ENCODE measurements around the gene TACC3. TPM values are rescaled to one million over a fixed set of nuclear protein-coding genes. Genes with fewer than 3 reads are reported as not detected.
"Not testable (repeated sequence)": the region's sequence is repeated elsewhere in the genome, so short reads cannot be mapped to it uniquely, and the experiment has no call there.

Gene TACC3
- total and polyA plus RNA-seq, 4 donors, result 8.4 to 42.3 (median 21.8) TPM

DNA sequence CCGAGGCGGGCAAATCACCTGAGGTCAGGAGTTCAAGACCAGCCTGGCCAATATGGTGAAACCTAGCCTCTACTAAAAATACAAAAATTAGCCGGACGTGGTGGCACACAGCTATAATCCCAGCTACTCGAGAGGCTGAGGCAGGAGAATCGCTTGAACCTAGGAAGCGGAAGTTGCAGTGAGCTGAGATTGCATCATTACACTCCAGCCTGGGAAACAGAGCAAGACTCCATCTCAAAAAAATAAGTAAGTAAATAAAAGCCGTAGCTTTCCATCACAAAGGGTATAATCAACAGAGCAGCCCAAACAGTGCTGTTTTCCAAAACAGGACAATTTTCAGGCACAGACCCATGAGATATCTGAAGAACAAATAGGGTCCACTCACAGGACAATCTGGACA lies 19.6 kb upstream of the TACC3 start:
- not testable (repeated sequence) for H3K27me3 ChIP-seq (ENCODE audit: control insufficient read depth, insufficient read depth, low read length); DNase-seq (ENCODE audit: low read depth in 4 of 6, low spot score in 6 of 6); H3K4me3 ChIP-seq (ENCODE audit: low read depth, low read length); H3K4me1 ChIP-seq (ENCODE audit: control insufficient read depth, insufficient read depth, low read length); H3K27ac ChIP-seq (ENCODE audit: low read depth, low read length); H3K9me3 ChIP-seq (ENCODE audit: control insufficient read depth, insufficient read depth, low read length)
- peaks cover 50% of the 10 kb centered on the region for H3K36me3 ChIP-seq (ENCODE audit: control insufficient read depth, insufficient read depth, low read length)
- 90% methylated on average over 8 of the region's 8 CpGs for WGBS (ENCODE audit: insufficient coverage)

DNA sequence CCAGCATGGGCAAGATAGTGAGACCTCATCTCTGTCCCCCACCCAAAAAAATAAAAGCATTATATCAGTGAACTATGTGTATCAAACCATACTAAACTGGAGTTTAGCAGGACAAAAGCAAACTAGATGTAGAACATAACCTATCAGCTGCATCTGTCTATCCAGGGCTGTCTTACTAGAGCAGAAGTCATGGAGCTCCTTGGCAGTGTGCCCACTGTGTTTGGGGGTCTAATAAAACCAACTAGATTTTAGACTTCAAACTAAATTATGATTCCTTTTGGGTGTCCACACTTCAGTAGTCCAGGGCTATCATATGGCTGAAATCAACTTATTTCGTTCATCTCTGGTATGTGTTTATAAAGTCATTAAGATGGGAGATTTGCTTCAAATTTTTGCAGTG lies 17.5 kb upstream of the TACC3 start:
- Histone ChIP-seq H3K36me3 (ENCODE audit: control insufficient read depth, insufficient read depth, low read length) (peaks cover 33% of the 10 kb centered on the region), H3K27ac (ENCODE audit: low read depth, low read length) (no peak overlapping the region), H3K9me3 (ENCODE audit: control insufficient read depth, insufficient read depth, low read length) (no peaks in the 10 kb centered on the region), H3K4me3 (ENCODE audit: low read depth, low read length) (no peak overlapping the region), H3K27me3 (ENCODE audit: control insufficient read depth, insufficient read depth, low read length) (no peaks in the 10 kb centered on the region), H3K4me1 (ENCODE audit: control insufficient read depth, insufficient read depth, low read length) (no peaks in the 10 kb centered on the region)
- no CpG with 5 or more reads among the region's 1 CpG for WGBS (ENCODE audit: insufficient coverage)
- no peak for DNase-seq (ENCODE audit: low read depth in 4 of 6, low spot score in 6 of 6)

- H3K27me3 ChIP-seq (ENCODE audit: control insufficient read depth, insufficient read depth, low read length), result no peaks in the 10 kb centered on the region
- peaks cover 34% of the 10 kb centered on the region for H3K36me3 ChIP-seq (ENCODE audit: control insufficient read depth, insufficient read depth, low read length)
- H3K4me3 ChIP-seq (ENCODE audit: low read depth, low read length), result no peak overlapping the region
- DNase-seq (ENCODE audit: low read depth in 4 of 6, low spot score in 6 of 6), result no peak
- WGBS (ENCODE audit: insufficient coverage), result 95% methylated on average over 4 of the region's 6 CpGs
- no peak overlapping the region for H3K27ac ChIP-seq (ENCODE audit: low read depth, low read length)
- no peaks in the 10 kb centered on the region for H3K9me3 ChIP-seq (ENCODE audit: control insufficient read depth, insufficient read depth, low read length)
- peaks cover 5% of the 10 kb centered on the region for H3K4me1 ChIP-seq (ENCODE audit: control insufficient read depth, insufficient read depth, low read length)
Measured at GRCh38 chr4:1705732-1706131, 15.6 kb upstream of the TACC3 start.

- DNase-seq (ENCODE audit: low read depth in 4 of 6, low spot score in 6 of 6), result no peak
- 98% methylated on average over 5 of the region's 6 CpGs for WGBS (ENCODE audit: insufficient coverage)
- H3K27me3 ChIP-seq (ENCODE audit: control insufficient read depth, insufficient read depth, low read length), result no peaks in the 10 kb centered on the region
Measured at GRCh38 chr4:1706358-1706757, 15.0 kb upstream of the TACC3 start.

DNA sequence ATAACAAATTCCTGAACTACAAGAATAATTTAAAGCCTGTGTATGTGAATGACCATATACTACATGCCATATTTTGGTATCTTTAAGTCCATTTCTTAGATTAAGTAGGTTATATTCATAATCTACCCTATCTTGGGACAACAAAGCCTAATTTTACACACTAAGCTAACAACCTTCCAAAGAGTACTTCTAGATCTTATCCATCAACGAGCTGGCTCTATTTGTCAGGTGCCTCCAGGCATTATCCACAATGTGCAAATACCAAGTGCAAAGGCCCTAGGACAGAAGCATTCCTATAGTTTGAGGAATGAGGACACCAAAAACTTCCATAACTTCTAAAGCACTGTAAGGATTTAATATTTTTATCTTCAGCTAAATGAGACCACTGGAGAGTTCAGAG lies 12.7 kb upstream of the TACC3 start:
- Histone ChIP-seq H3K4me3 (ENCODE audit: low read depth, low read length) (no peak overlapping the region), H3K27ac (ENCODE audit: low read depth, low read length) (no peak overlapping the region), H3K36me3 (ENCODE audit: control insufficient read depth, insufficient read depth, low read length) (peaks cover 20% of the 10 kb centered on the region), H3K27me3 (ENCODE audit: control insufficient read depth, insufficient read depth, low read length) (no peaks in the 10 kb centered on the region), H3K9me3 (ENCODE audit: control insufficient read depth, insufficient read depth, low read length) (no peaks in the 10 kb centered on the region), H3K4me1 (ENCODE audit: control insufficient read depth, insufficient read depth, low read length) (peaks cover 24% of the 10 kb centered on the region)
- no peak for DNase-seq (ENCODE audit: low read depth in 4 of 6, low spot score in 6 of 6)
- no CpG with 5 or more reads among the region's 1 CpG for WGBS (ENCODE audit: insufficient coverage)

More at GRCh38 chr4:1706358-1706757, 15.0 kb upstream of the TACC3 start:
- peaks cover 11% of the 10 kb centered on the region for H3K4me1 ChIP-seq (ENCODE audit: control insufficient read depth, insufficient read depth, low read length)
- no peak overlapping the region for H3K4me3 ChIP-seq (ENCODE audit: low read depth, low read length)
- peaks cover 34% of the 10 kb centered on the region for H3K36me3 ChIP-seq (ENCODE audit: control insufficient read depth, insufficient read depth, low read length)
- no peak overlapping the region for H3K27ac ChIP-seq (ENCODE audit: low read depth, low read length)
- no peaks in the 10 kb centered on the region for H3K9me3 ChIP-seq (ENCODE audit: control insufficient read depth, insufficient read depth, low read length)

DNA sequence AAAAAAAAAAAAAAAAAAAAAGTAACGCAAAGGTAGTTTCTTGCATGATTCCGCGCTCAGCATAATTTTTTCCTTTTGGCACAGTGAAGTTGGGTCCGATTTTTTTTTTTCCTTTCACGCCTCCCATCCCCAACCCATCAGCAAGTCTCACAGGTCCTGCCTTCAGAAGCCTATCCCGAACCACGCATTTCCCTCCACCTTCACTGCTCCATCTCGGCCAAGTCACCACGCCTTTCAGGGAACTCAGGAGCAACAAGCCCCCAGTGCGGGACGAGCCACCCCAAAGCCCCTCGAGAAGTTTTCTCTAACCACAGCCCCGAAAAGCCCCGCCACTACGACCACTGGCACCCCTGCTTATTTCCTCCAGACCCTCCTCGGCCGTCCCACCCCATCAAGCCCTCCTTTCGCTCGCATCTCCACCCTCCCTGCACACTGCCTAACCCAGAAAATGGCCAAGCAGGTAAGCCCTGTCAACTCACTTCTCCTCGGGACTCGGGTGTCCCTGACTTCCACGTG lies 10.2 kb upstream of the TACC3 start:
- peak overlapping the region; percentile 67 for H3K27ac ChIP-seq (ENCODE audit: low read depth, low read length)
- no peaks in the 10 kb centered on the region for H3K9me3 ChIP-seq (ENCODE audit: control insufficient read depth, insufficient read depth, low read length)
- no peak for DNase-seq (ENCODE audit: low read depth in 4 of 6, low spot score in 6 of 6)
- peak overlapping the region; percentile 66 for H3K4me3 ChIP-seq (ENCODE audit: low read depth, low read length)
- peaks cover 33% of the 10 kb centered on the region for H3K4me1 ChIP-seq (ENCODE audit: control insufficient read depth, insufficient read depth, low read length)
- H3K36me3 ChIP-seq (ENCODE audit: control insufficient read depth, insufficient read depth, low read length), result peaks cover 19% of the 10 kb centered on the region
- 9% methylated on average over 19 of the region's 22 CpGs for WGBS (ENCODE audit: insufficient coverage)
- H3K27me3 ChIP-seq (ENCODE audit: control insufficient read depth, insufficient read depth, low read length), result no peaks in the 10 kb centered on the region

GRCh38 chr4:1711571-1712215 lies 9.6 kb upstream of the TACC3 start:
- Histone ChIP-seq H3K4me3 (ENCODE audit: low read depth, low read length) (peak overlapping the region; percentile 66), H3K27ac (ENCODE audit: low read depth, low read length) (peak overlapping the region; percentile 67), H3K27me3 (ENCODE audit: control insufficient read depth, insufficient read depth, low read length) (no peaks in the 10 kb centered on the region), H3K9me3 (ENCODE audit: control insufficient read depth, insufficient read depth, low read length) (no peaks in the 10 kb centered on the region), H3K36me3 (ENCODE audit: control insufficient read depth, insufficient read depth, low read length) (peaks cover 19% of the 10 kb centered on the region), H3K4me1 (ENCODE audit: control insufficient read depth, insufficient read depth, low read length) (peaks cover 34% of the 10 kb centered on the region)
- under 1% methylated on average over 85 of the region's 85 CpGs for WGBS (ENCODE audit: insufficient coverage)
- DNase-seq (ENCODE audit: low read depth in 4 of 6, low spot score in 6 of 6), result peak in 3 of 6 donors; percentile 12 to 65 (median 47)

GRCh38 chr4:1712216-1713002 lies 8.9 kb upstream of the TACC3 start, which contains the start of gene SLBP:
TSS of gene SLBP (minus strand) at chr4:1712319. CDS start at chr4:1712188, 131 bp downstream.
- Histone ChIP-seq H3K27ac (ENCODE audit: low read depth, low read length) (peak within 1 kb of the TSS; percentile 75), H3K36me3 (ENCODE audit: control insufficient read depth, insufficient read depth, low read length) (peaks cover 25% of the 10 kb centered on the region), H3K9me3 (ENCODE audit: control insufficient read depth, insufficient read depth, low read length) (no peaks in the 10 kb centered on the region), H3K4me1 (ENCODE audit: control insufficient read depth, insufficient read depth, low read length) (peaks cover 34% of the 10 kb centered on the region), H3K4me3 (ENCODE audit: low read depth, low read length) (peak within 1 kb of the TSS; percentile 66), H3K27me3 (ENCODE audit: control insufficient read depth, insufficient read depth, low read length) (no peaks in the 10 kb centered on the region)
- DNase-seq (ENCODE audit: low read depth in 4 of 6, low spot score in 6 of 6), result peak in 5 of 6 donors; percentile 75 to 97 (median 86)
- under 1% methylated on average over 98 of the region's 98 CpGs for WGBS (ENCODE audit: insufficient coverage)

DNA sequence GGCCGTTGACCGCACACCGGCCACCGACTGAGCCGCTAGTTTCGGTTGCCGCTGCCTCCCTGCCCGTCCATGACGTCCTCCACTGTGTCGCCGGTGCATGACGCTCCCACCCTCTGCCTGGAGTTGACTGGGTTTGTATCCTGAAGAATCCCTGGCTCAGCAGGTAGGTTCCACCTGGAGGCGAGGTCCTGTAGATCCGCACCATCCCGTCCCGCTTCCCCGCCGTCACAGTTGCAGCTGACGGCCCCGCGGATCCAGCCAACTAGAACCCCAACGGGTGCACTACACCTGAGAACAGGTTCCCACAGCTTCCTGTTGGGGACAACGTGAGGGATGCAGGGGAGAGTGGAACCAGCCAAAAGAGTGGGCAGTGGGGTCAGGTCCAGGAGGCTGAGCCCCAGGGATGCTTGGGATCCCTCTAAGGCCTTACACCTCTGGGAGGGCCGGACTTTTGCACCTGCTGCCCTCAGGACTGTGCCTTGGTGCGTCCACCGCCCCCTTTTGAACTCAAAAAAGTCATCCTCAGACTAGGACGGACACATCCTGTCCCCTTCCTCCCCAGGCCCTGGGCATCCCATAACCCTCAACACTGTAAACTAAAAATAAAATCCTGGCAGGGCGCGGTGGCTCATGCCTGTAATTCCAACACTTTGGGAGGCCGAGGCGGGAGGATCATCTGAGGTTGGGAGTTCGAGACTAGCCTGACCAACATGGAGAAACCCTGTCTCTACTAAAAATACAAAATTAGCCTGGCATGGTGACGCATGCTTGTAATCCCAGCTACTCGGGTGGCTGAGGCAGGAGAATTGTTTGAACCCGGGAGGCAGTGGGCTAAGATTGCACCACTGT lies 8.1 kb upstream of the TACC3 start:
- Histone ChIP-seq H3K36me3 (ENCODE audit: control insufficient read depth, insufficient read depth, low read length) (peaks cover 33% of the 10 kb centered on the region), H3K27ac (ENCODE audit: low read depth, low read length) (peak overlapping the region; percentile 75), H3K27me3 (ENCODE audit: control insufficient read depth, insufficient read depth, low read length) (no peaks in the 10 kb centered on the region), H3K4me1 (ENCODE audit: control insufficient read depth, insufficient read depth, low read length) (peaks cover 40% of the 10 kb centered on the region), H3K9me3 (ENCODE audit: control insufficient read depth, insufficient read depth, low read length) (no peaks in the 10 kb centered on the region), H3K4me3 (ENCODE audit: low read depth, low read length) (peak overlapping the region; percentile 55)
- 29% methylated on average over 31 of the region's 35 CpGs for WGBS (ENCODE audit: insufficient coverage)
- no peak for DNase-seq (ENCODE audit: low read depth in 4 of 6, low spot score in 6 of 6)

All from spinal cord (tissue), 10 donors.